SU-DHL-6 (cell line): ENCODE data around the gene KIF2C.
A peak's percentile ranks its signal among the peaks of the same experiment; 100 is the strongest.

Source experiments
- H2AFZ ChIP-seq: fragments of 200-600 bp; sonication (generic); 2 replicates; pipeline ENCODE4 v1.6.1; 2014; ENCODE audit warnings: low read depth, mild to moderate bottlenecking, moderate library complexity, mixed read lengths, antibody characterized with exemption, low read length; ENCODE audit not compliant: severe bottlenecking
- H3F3A ChIP-seq: fragments of 200-600 bp; shearing (Covaris generic); 2 replicates; pipeline ENCODE4 v1.6.0; 2016; ENCODE audit warnings: antibody characterized with exemption, mild to moderate bottlenecking; ENCODE audit not compliant: insufficient read depth
- H3K27ac ChIP-seq: fragments of 200-600 bp; sonication (generic); 2 replicates; pipeline ENCODE4 v1.5.1; 2016; ENCODE audit warnings: low read depth, mild to moderate bottlenecking, low read length, moderate library complexity, mixed read lengths
- H3K27me3 ChIP-seq: fragments of 200-600 bp; sonication (generic), shearing (Covaris generic); 2 replicates; pipeline ENCODE4 v1.6.0; 2014; ENCODE audit warnings: mild to moderate bottlenecking, low read length
- H3K36me3 ChIP-seq: fragments of 200-600 bp; sonication (generic); 2 replicates; pipeline ENCODE4 v1.6.1; 2014; ENCODE audit warnings: mild to moderate bottlenecking, low read length, mixed read lengths
- H3K4me2 ChIP-seq: fragments of 300-600, 200-600 bp; shearing (Covaris generic), sonication (generic); 2 replicates; pipeline ENCODE4 v1.6.0; 2014; ENCODE audit warnings: low read length, low read depth, mild to moderate bottlenecking; ENCODE audit not compliant: poor library complexity, severe bottlenecking
- H3K4me3 ChIP-seq: fragments of 200-600 bp; sonication (generic); 2 replicates; pipeline ENCODE4 v1.5.1; 2014; ENCODE audit warnings: antibody characterized with exemption, low read length, mild to moderate bottlenecking, mixed read lengths; ENCODE audit not compliant: insufficient read depth, poor library complexity, severe bottlenecking
- H3K79me2 ChIP-seq: fragments of 200-600 bp; sonication (generic); 2 replicates; pipeline ENCODE4 v1.6.1; 2014; ENCODE audit warnings: mild to moderate bottlenecking, low read length, moderate library complexity; ENCODE audit not compliant: insufficient read depth
- H3K9ac ChIP-seq: fragments of 200-600 bp; sonication (generic); 2 replicates; pipeline ENCODE4 v1.7.0; 2014; ENCODE audit warnings: mild to moderate bottlenecking, low read length
- H3K9me2 ChIP-seq: fragments of 200-600 bp; sonication (generic); replicated peaks from 2 replicates; pipeline ENCODE4 v1.6.1; 2014; ENCODE audit warnings: low read length; ENCODE audit not compliant: insufficient read depth
- H3K9me3 ChIP-seq: fragments of 200-600 bp; sonication (generic); 2 replicates; pipeline ENCODE4 v1.6.1; 2014; ENCODE audit warnings: low read length, mixed read lengths; ENCODE audit not compliant: insufficient read depth
- H4K20me1 ChIP-seq: fragments of 200-600 bp; sonication (generic); 2 replicates; pipeline ENCODE4 v1.6.1; 2014; ENCODE audit warnings: low read depth, mild to moderate bottlenecking, antibody characterized with exemption, low read length, moderate library complexity, mixed read lengths
- EZH2phosphoT487 ChIP-seq: fragments of 200-600 bp; sonication (generic), shearing (Covaris generic); conservative IDR thresholded peaks from 2 replicates; pipeline ENCODE4 v1.6.1; 2018; ENCODE audit warnings: mild to moderate bottlenecking, antibody characterized with exemption, low read length, moderate library complexity, mixed read lengths
- TF ChIP-seq, protein P1 (sequence below): fragments of 200-600 bp; sonication (generic); IDR thresholded peaks from one replicate; pipeline ENCODE4 v1.5.1; 2017; ENCODE audit warnings: antibody characterized with exemption, mild to moderate bottlenecking, low read length, moderate library complexity; ENCODE audit not compliant: insufficient read depth, poor library complexity, severe bottlenecking

The KIF2C gene

GRCh38 chr1:44707112-44707881 is 32.3 kb upstream of the KIF2C start:
- Histone ChIP-seq H2AFZ (peak overlapping the region; percentile 21), H3K9me2 (no peaks in the 10 kb centered on the region), H3K27me3 (no peaks in the 10 kb centered on the region), H3K4me2 (peak overlapping the region; percentile 41), H3K9ac (no peak overlapping the region; the same call in 1 of the 2 replicates), H3K9me3 (no peaks in the 10 kb centered on the region), H4K20me1 (no peaks in the 10 kb centered on the region), H3F3A (peaks cover 12% of the 10 kb centered on the region), H3K79me2 (no peaks in the 10 kb centered on the region), H3K4me3 (no peak overlapping the region), H3K36me3 (no peaks in the 10 kb centered on the region), H3K27ac (no peak overlapping the region)
- TF ChIP-seq, protein P1, sequence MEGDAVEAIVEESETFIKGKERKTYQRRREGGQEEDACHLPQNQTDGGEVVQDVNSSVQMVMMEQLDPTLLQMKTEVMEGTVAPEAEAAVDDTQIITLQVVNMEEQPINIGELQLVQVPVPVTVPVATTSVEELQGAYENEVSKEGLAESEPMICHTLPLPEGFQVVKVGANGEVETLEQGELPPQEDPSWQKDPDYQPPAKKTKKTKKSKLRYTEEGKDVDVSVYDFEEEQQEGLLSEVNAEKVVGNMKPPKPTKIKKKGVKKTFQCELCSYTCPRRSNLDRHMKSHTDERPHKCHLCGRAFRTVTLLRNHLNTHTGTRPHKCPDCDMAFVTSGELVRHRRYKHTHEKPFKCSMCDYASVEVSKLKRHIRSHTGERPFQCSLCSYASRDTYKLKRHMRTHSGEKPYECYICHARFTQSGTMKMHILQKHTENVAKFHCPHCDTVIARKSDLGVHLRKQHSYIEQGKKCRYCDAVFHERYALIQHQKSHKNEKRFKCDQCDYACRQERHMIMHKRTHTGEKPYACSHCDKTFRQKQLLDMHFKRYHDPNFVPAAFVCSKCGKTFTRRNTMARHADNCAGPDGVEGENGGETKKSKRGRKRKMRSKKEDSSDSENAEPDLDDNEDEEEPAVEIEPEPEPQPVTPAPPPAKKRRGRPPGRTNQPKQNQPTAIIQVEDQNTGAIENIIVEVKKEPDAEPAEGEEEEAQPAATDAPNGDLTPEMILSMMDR: no peak
- TF ChIP-seq EZH2phosphoT487: no peak

DNA sequence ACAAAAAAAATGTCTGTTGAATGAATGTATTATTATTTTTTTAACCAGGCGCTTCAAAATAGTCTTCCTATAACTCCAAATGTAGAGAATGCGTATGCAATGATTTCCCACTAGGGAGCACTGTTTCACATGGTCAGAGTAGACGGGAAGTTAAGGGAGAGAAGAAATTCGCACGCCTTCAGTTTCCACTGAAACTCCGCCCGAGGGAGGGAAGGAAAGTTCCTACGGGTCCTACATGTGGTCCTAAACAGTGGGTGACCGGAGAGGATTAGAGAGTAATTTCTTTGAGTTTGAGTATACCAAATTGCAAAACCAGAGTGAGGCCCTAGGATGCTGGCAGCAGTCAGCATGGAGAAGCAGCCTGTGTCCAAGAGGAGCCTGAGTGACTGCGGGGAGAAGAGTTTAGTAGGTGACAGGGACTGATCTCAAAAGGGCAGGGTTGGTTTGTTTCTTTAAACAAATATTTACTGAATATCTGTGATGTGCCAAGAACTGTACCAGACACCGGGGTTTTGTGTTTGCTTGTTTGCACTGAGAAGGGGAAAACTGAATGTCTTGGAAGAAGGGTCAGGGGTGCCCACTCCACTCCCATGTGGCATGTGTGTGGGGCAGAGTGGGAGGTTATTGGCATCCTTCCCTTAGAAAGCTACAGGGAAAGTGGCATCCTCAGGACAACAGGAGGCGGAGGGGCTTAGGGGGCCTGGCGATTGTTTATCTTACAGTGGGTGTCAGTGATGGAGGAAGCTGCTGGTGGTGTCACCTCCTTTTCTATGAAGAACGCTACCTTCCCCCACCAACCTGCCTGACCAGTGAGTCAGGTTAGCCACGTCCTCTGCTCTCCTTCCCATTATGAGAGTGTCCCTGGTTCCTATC is 31.4 kb upstream of the KIF2C start:
- H2AFZ ChIP-seq: peak overlapping the region; percentile 21

DNA sequence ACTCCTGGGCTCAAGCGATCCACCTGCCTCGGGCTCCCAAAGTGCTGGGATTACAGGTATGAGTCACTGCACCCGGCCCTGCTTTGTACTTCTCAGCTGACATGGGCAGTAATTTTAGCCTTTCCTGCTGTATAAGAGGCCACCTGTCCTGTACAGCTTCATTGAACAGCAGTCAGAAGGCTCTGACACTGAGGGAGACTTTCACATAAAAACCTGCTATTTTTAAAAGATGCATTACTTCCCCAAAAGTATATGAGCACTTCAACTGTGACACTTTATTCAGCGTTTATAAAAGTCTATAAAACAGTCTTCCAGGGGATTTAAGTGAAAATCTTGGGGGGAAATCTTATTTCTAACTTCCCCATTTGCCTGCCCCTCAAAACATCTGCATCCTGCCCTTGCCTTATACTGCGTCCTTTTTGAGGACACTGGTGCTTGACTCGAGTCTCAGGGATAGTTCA is 26.3 kb upstream of the KIF2C start:
- TF ChIP-seq EZH2phosphoT487: no peak
- TF ChIP-seq, protein P1: no peak
- H3K9me3 ChIP-seq: no peaks in the 10 kb centered on the region
- H3K9ac ChIP-seq: peak overlapping the region; percentile 42
- H4K20me1 ChIP-seq: no peaks in the 10 kb centered on the region
- H3K9me2 ChIP-seq: no peaks in the 10 kb centered on the region
- H3K27ac ChIP-seq: peak overlapping the region; percentile 98
- peaks cover 42% of the 10 kb centered on the region for H3F3A ChIP-seq
- H3K4me2 ChIP-seq: peak overlapping the region; percentile 66
- H3K4me3 ChIP-seq: no peak overlapping the region
- no peaks in the 10 kb centered on the region for H3K36me3 ChIP-seq
- no peaks in the 10 kb centered on the region for H3K79me2 ChIP-seq
- no peaks in the 10 kb centered on the region for H3K27me3 ChIP-seq
- no peak overlapping the region for H2AFZ ChIP-seq

More for the DNA sequence above, 31.4 kb upstream of the KIF2C start:
- no peak for TF ChIP-seq EZH2phosphoT487
- TF ChIP-seq, protein P1: peak; percentile 65
- Histone ChIP-seq H3K9ac (peak overlapping the region; percentile 33), H3K79me2 (no peaks in the 10 kb centered on the region), H3K9me3 (no peaks in the 10 kb centered on the region), H3F3A (peaks cover 21% of the 10 kb centered on the region), H3K9me2 (no peaks in the 10 kb centered on the region), H3K4me2 (peak overlapping the region; percentile 41), H3K36me3 (no peaks in the 10 kb centered on the region), H3K4me3 (no peak overlapping the region), H3K27me3 (no peaks in the 10 kb centered on the region), H4K20me1 (no peaks in the 10 kb centered on the region), H3K27ac (no peak overlapping the region)
